Esophagus squamous epithelium (tissue), 5 donors: ENCODE measurements around the gene LAMP1. TPM values are rescaled to one million over a fixed set of nuclear protein-coding genes. Genes with fewer than 3 reads are reported as not detected.

ENCODE experiments used
- DNase-seq: peaks from one replicate; lab custom pipeline; 2025; lab: John Stamatoyannopoulos, UW
- H3K27ac ChIP-seq, 4 donors: fragments of 200-600 bp; sonication (generic); one replicate each; pipeline ENCODE4 v1.5.1; 2016 to 2019; ENCODE audit warnings: mild to moderate bottlenecking in 1 of 4
- H3K27me3 ChIP-seq, 4 donors: fragments of 200-600 bp; sonication (generic); 1 replicate in 3 of 4; 2 replicates in 1 of 4; pipeline versions ENCODE4 v1.5.1 to v1.6.0; 2017 to 2021; ENCODE audit warnings: antibody characterized with exemption in 1 of 4
- H3K36me3 ChIP-seq, 3 donors: fragments of 200-600 bp; sonication (generic); one replicate each; pipeline ENCODE4 v1.5.1; 2016 to 2019
- H3K4me1 ChIP-seq, 3 donors: fragments of 200-600 bp; sonication (generic); one replicate each; pipeline ENCODE4 v1.5.1; 2017 to 2019
- H3K4me3 ChIP-seq, 4 donors: fragments of 200-600 bp; sonication (generic); 1 replicate in 3 of 4; 2 replicates in 1 of 4; pipeline ENCODE4 v1.5.1; 2016 to 2019; ENCODE audit warnings: mild to moderate bottlenecking in 2 of 4, moderate library complexity in 1 of 4
- H3K9me3 ChIP-seq, 3 donors: fragments of 200-600 bp; sonication (generic); one replicate each; pipeline ENCODE4 v1.5.1; 2016 to 2019
- POLR2A ChIP-seq, 4 donors: fragments of 450-650 bp; IDR thresholded peaks; one replicate each; pipeline ENCODE4 v1.6.1; 2017; ENCODE audit warnings: antibody characterized with exemption in 4 of 4, mild to moderate bottlenecking in 4 of 4, moderate library complexity in 3 of 4
- whole genome bisulfite sequencing, 2 donors: methylation state at CpG; one replicate each; pipeline ENCODE4 v1.1.5; 2018; 5-methylcytosine and 5-hydroxymethylcytosine counted together
- intact Hi-C: fragments of 100-400 bp; cut with DNase I; formaldehyde crosslinking; loops from one replicate; pipeline ENCODE4 v1.15.0; 2022
- total RNA-seq, 4 donors: library from RNA; depleted of rRNA; stranded (reverse); fragments of >200 nt; gene quantifications; one replicate each; pipeline ENCODE4 v1.1.0, GENCODE V29; 2016
- TF ChIP-seq, protein P1 (sequence below), 6 experiments: fragments of 450-650 bp in 4 of 6; fragments of 200-600 bp in 2 of 6; sonication (generic) in 2 of 6; IDR thresholded peaks; one replicate each; pipeline ENCODE4 v1.5.1; 2016 to 2019; ENCODE audit warnings: antibody characterized with exemption in 6 of 6, mild to moderate bottlenecking in 4 of 6, moderate library complexity in 4 of 6
- donor health status: DM: yes; HTN: yes; CAD: no.

The LAMP1 gene
- total RNA-seq, 4 donors from 2014 or later = 95.4 to 153 (median 123) TPM

DNA sequence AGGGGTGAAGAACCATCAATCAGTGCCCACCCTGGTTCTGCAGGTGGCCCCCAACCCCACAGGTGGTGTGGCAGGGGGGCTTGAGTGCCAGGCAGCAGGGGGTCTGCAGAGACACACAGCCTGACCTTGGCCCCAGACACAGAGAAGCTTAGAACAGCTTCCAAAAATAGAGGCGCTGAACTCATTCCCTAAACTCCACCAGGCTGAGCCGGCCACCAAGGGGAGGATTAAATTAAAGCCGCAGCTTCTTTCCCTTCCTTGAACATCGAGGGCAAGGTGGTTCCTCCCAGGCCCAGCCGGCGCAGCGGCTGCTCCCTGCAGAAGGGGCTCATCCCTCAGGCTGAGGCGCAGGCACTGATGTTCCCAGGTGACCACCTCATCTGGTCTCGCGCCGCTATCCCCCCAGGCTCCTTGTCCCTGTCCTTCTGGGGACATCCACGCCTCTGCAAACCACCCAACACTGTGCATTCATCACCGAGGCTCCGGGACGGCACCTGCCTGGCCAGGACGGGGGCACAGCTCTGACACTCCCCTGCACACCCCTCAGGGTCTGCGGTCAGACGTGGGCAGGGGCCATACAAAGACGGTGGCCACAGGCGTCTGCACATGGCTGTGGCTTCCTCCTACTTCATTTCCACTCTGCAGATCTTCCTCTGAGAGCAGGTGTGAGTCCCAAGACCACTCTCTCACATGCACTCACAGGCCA lies 30.9 kb downstream of the LAMP1 start:
- Histone ChIP-seq H3K4me1 (peaks cover 0 to 11% (median 3%) of the 10 kb centered on the region in 3 donors), H3K36me3 (peaks cover 0 to 32% (median 10%) of the 10 kb centered on the region in 3 donors), H3K27ac (no peak overlapping the region), H3K27me3 (no peaks in the 10 kb centered on the region), H3K4me3 (no peak overlapping the region), H3K9me3 (no peaks in the 10 kb centered on the region)
- no peak for DNase-seq
- TF ChIP-seq POLR2A (IDR thresholded peaks at IDR 0.05) = no peak
- TF ChIP-seq, protein P1, sequence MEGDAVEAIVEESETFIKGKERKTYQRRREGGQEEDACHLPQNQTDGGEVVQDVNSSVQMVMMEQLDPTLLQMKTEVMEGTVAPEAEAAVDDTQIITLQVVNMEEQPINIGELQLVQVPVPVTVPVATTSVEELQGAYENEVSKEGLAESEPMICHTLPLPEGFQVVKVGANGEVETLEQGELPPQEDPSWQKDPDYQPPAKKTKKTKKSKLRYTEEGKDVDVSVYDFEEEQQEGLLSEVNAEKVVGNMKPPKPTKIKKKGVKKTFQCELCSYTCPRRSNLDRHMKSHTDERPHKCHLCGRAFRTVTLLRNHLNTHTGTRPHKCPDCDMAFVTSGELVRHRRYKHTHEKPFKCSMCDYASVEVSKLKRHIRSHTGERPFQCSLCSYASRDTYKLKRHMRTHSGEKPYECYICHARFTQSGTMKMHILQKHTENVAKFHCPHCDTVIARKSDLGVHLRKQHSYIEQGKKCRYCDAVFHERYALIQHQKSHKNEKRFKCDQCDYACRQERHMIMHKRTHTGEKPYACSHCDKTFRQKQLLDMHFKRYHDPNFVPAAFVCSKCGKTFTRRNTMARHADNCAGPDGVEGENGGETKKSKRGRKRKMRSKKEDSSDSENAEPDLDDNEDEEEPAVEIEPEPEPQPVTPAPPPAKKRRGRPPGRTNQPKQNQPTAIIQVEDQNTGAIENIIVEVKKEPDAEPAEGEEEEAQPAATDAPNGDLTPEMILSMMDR (IDR thresholded peaks at IDR 0.05) = no peak
- intact Hi-C loops = no loop called here
- WGBS, 2 donors = 50 to 67% methylated on average over 12 to 17 of the region's 20 CpGs

DNA sequence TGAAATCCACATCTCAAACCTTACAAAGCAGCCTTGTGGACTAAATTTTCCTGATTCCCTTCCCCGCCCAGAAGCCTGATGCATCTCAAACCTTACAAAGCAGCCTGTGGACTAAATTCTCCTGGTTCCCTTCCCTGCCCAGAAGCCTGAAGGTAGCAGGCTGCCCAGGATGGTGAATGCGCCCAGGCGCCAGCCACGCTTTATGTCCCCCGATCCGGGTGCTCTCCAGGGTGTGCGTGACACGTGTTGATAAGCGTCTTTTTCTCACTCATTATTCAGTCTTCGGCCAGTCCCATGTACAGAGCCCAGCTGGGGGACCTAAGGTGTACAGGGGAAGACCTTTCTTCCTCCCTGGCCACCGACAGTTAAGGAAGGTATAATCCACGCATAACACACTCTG lies 31.8 kb downstream of the LAMP1 start:
- WGBS, 2 donors = 80 to 88% methylated on average over 1 to 12 of the region's 12 CpGs
- DNase-seq = no peak
- peaks cover 0 to 11% (median 3%) of the 10 kb centered on the region in 3 donors for H3K4me1 ChIP-seq
- H3K36me3 ChIP-seq = peaks cover 0 to 23% (median under 1%) of the 10 kb centered on the region in 3 donors
- no peaks in the 10 kb centered on the region for H3K9me3 ChIP-seq
- intact Hi-C loops = no loop called here
- H3K27ac ChIP-seq = no peak overlapping the region
- no peaks in the 10 kb centered on the region for H3K27me3 ChIP-seq
- no peak overlapping the region for H3K4me3 ChIP-seq
- TF ChIP-seq, protein P1 (IDR thresholded peaks at IDR 0.05) = no peak
- no peak for TF ChIP-seq POLR2A (IDR thresholded peaks at IDR 0.05)

DNA sequence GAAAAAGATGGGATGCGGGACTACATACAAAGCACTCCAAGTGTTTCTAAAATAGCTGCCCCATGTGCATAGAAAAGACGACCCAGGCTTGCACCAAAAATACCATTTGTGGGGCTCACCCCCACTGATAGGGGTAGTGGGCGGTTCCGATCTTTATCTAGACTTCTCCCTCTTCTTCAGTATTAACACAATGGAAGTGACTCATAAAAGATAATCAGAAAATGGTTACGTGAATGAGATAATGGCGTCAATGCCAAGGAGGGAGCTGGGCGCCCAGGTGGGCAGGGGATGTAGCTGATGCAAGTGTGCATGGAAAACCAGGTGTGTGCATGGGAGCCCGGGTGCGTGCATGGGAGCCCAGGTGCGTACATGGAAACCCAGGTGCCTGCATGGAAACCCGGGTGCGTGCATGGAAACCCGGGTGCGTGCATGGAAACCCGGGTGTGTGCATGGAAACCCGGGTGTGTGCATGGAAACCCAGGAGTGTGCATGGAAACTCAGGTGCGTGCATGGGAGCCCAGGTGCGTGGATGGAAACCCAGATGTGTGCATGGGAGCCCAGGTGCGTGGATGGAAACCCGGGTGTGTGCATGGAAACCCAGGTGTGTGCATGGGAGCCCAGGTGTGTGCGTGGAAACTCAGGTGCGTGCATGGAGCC lies 32.7 kb downstream of the LAMP1 start:
- H3K4me3 ChIP-seq = no peak overlapping the region
- WGBS, 2 donors = 85 to 86% methylated on average over 17 to 21 of the region's 22 CpGs
- intact Hi-C loops = no loop called here
- H3K4me1 ChIP-seq = peaks cover 0 to 11% (median 3%) of the 10 kb centered on the region in 3 donors
- no peaks in the 10 kb centered on the region for H3K27me3 ChIP-seq
- H3K27ac ChIP-seq = no peak overlapping the region
- TF ChIP-seq, protein P1 (IDR thresholded peaks at IDR 0.05) = no peak
- no peak for TF ChIP-seq POLR2A (IDR thresholded peaks at IDR 0.05)
- H3K36me3 ChIP-seq = peaks cover 0 to 13% (median 0%) of the 10 kb centered on the region in 3 donors
- H3K9me3 ChIP-seq = no peaks in the 10 kb centered on the region
- DNase-seq = no peak

DNA sequence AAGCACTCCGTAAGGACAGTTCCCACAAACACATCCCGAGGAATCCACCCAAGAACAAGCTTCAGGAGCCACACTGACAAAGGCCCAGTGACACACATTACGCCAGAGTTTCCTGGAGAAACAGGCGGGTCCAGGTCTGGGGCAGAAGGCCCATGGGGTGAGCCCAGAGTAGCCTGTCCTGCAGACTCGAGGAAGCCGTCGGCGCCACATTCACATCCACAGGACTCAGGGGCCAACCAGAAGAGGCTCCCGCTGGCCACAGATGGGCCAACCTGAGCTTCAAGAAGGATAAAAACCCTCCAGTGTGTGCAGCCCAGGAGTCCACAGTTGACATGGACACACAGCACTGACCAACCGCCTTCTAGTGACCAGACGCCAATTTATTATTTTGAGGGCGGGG lies 35.6 kb downstream of the LAMP1 start:
- WGBS, 2 donors = 90 to 98% methylated on average over 3 to 5 of the region's 12 CpGs
- DNase-seq = no peak
- no peaks in the 10 kb centered on the region for H3K27me3 ChIP-seq
- H3K36me3 ChIP-seq = peaks cover 0 to 10% (median 0%) of the 10 kb centered on the region in 3 donors
- H3K9me3 ChIP-seq = no peaks in the 10 kb centered on the region
- no peak overlapping the region for H3K27ac ChIP-seq
- TF ChIP-seq, protein P1 (IDR thresholded peaks at IDR 0.05) = no peak
- no peak for TF ChIP-seq POLR2A (IDR thresholded peaks at IDR 0.05)
- intact Hi-C loops = no loop called here
- H3K4me1 ChIP-seq = peaks cover 0 to 11% (median 3%) of the 10 kb centered on the region in 3 donors
- H3K4me3 ChIP-seq = no peak overlapping the region

DNA sequence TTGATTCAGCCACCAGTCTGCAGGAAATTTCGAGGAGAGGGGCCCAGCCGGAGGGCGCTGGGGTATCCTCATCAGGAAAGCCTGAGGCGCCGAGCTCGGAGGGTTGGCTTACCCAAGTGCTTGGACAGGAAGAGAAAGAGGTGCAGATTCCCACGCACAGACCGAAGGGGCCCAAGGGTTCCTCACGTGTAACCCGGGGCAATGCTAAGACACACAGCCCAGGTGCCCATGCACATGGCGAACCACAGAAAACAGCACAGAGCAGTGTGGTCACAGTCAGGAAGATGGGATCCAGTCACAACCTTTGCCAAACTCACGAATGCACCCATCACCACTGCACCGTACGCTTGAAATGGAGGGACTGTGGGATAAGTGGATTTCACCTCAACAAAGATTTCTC lies 36.0 kb downstream of the LAMP1 start:
- Histone ChIP-seq H3K4me3 (no peak overlapping the region), H3K9me3 (no peaks in the 10 kb centered on the region), H3K27ac (no peak overlapping the region), H3K4me1 (peaks cover 0 to 11% (median 3%) of the 10 kb centered on the region in 3 donors), H3K36me3 (peaks cover 0 to 15% (median 0%) of the 10 kb centered on the region in 3 donors), H3K27me3 (no peaks in the 10 kb centered on the region)
- intact Hi-C loops = no loop called here
- no peak for TF ChIP-seq POLR2A (IDR thresholded peaks at IDR 0.05)
- TF ChIP-seq, protein P1 (IDR thresholded peaks at IDR 0.05) = no peak
- no peak for DNase-seq
- WGBS, 2 donors = 88 to 95% methylated on average over 9 to 10 of the region's 14 CpGs
